Neural crest cell (in vitro differentiated cells): ENCODE measurements around the gene TNS3. TPM values are rescaled to one million over a fixed set of nuclear protein-coding genes. Genes with fewer than 3 reads are reported as not detected.
A peak's percentile ranks its signal among the peaks of the same experiment; 100 is the strongest.

Experiments used
- DNase-seq: peaks from one replicate; pipeline ENCODE4 v3.0.0; 2021; ENCODE audit warnings: low read depth, mixed read lengths, low spot score
- H3K27ac Mint-ChIP-seq: one replicate; pipeline ENCODE4 v1.8.0; 2021; ENCODE audit warnings: mild to moderate bottlenecking, mixed read lengths; ENCODE audit not compliant: unreplicated experiment
- H3K27me3 Mint-ChIP-seq: 2 replicates; pipeline ENCODE4 v1.8.0; 2021; ENCODE audit warnings: low read depth, mild to moderate bottlenecking, mixed read lengths
- H3K36me3 Mint-ChIP-seq: 2 replicates; pipeline ENCODE4 v1.8.0; 2021; ENCODE audit warnings: low read depth, mild to moderate bottlenecking, mixed read lengths
- H3K4me1 Mint-ChIP-seq: 2 replicates; pipeline ENCODE4 v1.8.0; 2021; ENCODE audit warnings: mixed read lengths
- H3K4me3 Mint-ChIP-seq: one replicate; pipeline ENCODE4 v1.8.0; 2021; ENCODE audit warnings: mild to moderate bottlenecking, mixed read lengths
- H3K9me3 Mint-ChIP-seq: 2 replicates; pipeline ENCODE4 v1.8.0; 2021; ENCODE audit warnings: mixed read lengths
- total RNA-seq: library from RNA; stranded (reverse); gene quantifications from 2 replicates; pipeline ENCODE4 v1.2.1, GENCODE V29; 2021
- TF ChIP-seq, protein P1 (sequence below): fragments of 200-600 bp; sonication (generic); conservative IDR thresholded peaks from 2 replicates; pipeline ENCODE4 v1.5.0; 2021; ENCODE audit warnings: antibody characterized with exemption, mild to moderate bottlenecking

Gene TNS3
- total RNA-seq, 1 donor from 2014 or later = 26.4 TPM

GRCh38 chr7:47511699-47512370 is 70.1 kb downstream of the TNS3 start:
- Mint-ChIP-seq H3K27me3 (no peaks in the 10 kb centered on the region), H3K9me3 (no peaks in the 10 kb centered on the region), H3K27ac (no peak overlapping the region), H3K4me3 (no peak overlapping the region), H3K4me1 (peaks cover 24% of the 10 kb centered on the region), H3K36me3 (peaks cover 3% of the 10 kb centered on the region)
- TF ChIP-seq, protein P1, sequence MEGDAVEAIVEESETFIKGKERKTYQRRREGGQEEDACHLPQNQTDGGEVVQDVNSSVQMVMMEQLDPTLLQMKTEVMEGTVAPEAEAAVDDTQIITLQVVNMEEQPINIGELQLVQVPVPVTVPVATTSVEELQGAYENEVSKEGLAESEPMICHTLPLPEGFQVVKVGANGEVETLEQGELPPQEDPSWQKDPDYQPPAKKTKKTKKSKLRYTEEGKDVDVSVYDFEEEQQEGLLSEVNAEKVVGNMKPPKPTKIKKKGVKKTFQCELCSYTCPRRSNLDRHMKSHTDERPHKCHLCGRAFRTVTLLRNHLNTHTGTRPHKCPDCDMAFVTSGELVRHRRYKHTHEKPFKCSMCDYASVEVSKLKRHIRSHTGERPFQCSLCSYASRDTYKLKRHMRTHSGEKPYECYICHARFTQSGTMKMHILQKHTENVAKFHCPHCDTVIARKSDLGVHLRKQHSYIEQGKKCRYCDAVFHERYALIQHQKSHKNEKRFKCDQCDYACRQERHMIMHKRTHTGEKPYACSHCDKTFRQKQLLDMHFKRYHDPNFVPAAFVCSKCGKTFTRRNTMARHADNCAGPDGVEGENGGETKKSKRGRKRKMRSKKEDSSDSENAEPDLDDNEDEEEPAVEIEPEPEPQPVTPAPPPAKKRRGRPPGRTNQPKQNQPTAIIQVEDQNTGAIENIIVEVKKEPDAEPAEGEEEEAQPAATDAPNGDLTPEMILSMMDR = no peak
- no peak for DNase-seq

DNA sequence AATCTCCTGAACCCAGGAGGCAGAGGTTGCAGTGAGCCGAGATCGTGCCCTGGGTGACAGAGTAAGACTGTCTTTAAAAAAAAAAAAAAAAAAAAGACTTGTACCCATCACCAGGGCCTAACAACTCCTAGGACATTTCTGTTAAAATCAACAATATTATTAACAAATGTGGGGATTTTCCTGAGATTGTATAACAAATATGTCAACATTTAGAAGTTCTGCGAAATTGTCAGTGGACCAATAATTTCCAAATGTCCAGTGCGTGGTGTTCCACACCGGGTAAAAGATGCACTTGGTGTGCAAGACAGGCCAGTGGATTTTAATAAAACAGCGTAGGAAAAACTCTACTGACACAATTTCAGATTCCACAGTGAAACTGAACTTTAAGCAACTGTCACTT is 71.1 kb downstream of the TNS3 start:
- Mint-ChIP-seq H3K27me3 (no peaks in the 10 kb centered on the region), H3K4me3 (no peak overlapping the region), H3K4me1 (peaks cover 33% of the 10 kb centered on the region), H3K36me3 (peaks cover 3% of the 10 kb centered on the region), H3K9me3 (no peaks in the 10 kb centered on the region), H3K27ac (no peak overlapping the region)
- TF ChIP-seq, protein P1 = no peak
- no peak for DNase-seq

GRCh38 chr7:47510192-47510591 is 71.7 kb downstream of the TNS3 start:
- no peak for DNase-seq
- Mint-ChIP-seq H3K27me3 (no peaks in the 10 kb centered on the region), H3K36me3 (peaks cover 3% of the 10 kb centered on the region), H3K27ac (no peak overlapping the region), H3K9me3 (no peaks in the 10 kb centered on the region), H3K4me3 (no peak overlapping the region), H3K4me1 (peaks cover 39% of the 10 kb centered on the region)
- TF ChIP-seq, protein P1 = no peak

- no peaks in the 10 kb centered on the region for H3K27me3 Mint-ChIP-seq
- H3K9me3 Mint-ChIP-seq = no peaks in the 10 kb centered on the region
- peaks cover 3% of the 10 kb centered on the region for H3K36me3 Mint-ChIP-seq
- no peak for DNase-seq
- H3K27ac Mint-ChIP-seq = peak overlapping the region; percentile 39
- TF ChIP-seq, protein P1 = no peak
- peaks cover 45% of the 10 kb centered on the region for H3K4me1 Mint-ChIP-seq
- no peak overlapping the region for H3K4me3 Mint-ChIP-seq
Observed at GRCh38 chr7:47509571-47509970, 72.3 kb downstream of the TNS3 start.

- peaks cover 51% of the 10 kb centered on the region for H3K4me1 Mint-ChIP-seq
- H3K36me3 Mint-ChIP-seq = peaks cover 3% of the 10 kb centered on the region
- H3K4me3 Mint-ChIP-seq = no peak overlapping the region
- H3K27ac Mint-ChIP-seq = peak overlapping the region; percentile 67
- no peaks in the 10 kb centered on the region for H3K9me3 Mint-ChIP-seq
- TF ChIP-seq, protein P1 = no peak
- no peak for DNase-seq
- no peaks in the 10 kb centered on the region for H3K27me3 Mint-ChIP-seq
Observed at GRCh38 chr7:47508389-47509380, 73.2 kb downstream of the TNS3 start.
